ENCODE measurements around the gene SLC7A8.
"Not testable (repeated sequence)": the region's sequence is repeated elsewhere in the genome, so short reads cannot be mapped to it uniquely, and the experiment has no call there.

Gene SLC7A8

GRCh38 chr14:23183479-23183878 lies at the start of gene SLC7A8:
Gene SLC7A8, minus strand, starts transcription at chr14:23183660. Its CDS starts 746 bp downstream, at chr14:23182914.
- DNase-seq (ENCODE audit: low read depth in 2 of 2) = no peak

- DNase-seq (ENCODE audit: low read depth in 2 of 2) = not testable (repeated sequence)
Observed at GRCh38 chr14:23232241-23232808, 48.9 kb upstream of the SLC7A8 start.

- DNase-seq (ENCODE audit: low read depth in 2 of 2) = no peak
Observed at GRCh38 chr14:23228812-23229211, 45.4 kb upstream of the SLC7A8 start.

- no peak for DNase-seq (ENCODE audit: low read depth in 2 of 2)
Observed at GRCh38 chr14:23227566-23227965, 44.1 kb upstream of the SLC7A8 start.

- DNase-seq (ENCODE audit: low read depth in 2 of 2) = not testable (repeated sequence)
Observed at GRCh38 chr14:23224958-23225357, 41.5 kb upstream of the SLC7A8 start.

GRCh38 chr14:23219075-23219474 lies 35.6 kb upstream of the SLC7A8 start:
- DNase-seq (ENCODE audit: low read depth in 2 of 2) = no peak

- no peak for DNase-seq (ENCODE audit: low read depth in 2 of 2)
Observed at GRCh38 chr14:23217032-23218020, 33.9 kb upstream of the SLC7A8 start.

GRCh38 chr14:23215421-23215820 lies 32.0 kb upstream of the SLC7A8 start:
- DNase-seq (ENCODE audit: low read depth in 2 of 2) = no peak

- no peak for DNase-seq (ENCODE audit: low read depth in 2 of 2)
Observed at GRCh38 chr14:23209651-23210423, 26.4 kb upstream of the SLC7A8 start.

GRCh38 chr14:23208324-23208723 lies 24.9 kb upstream of the SLC7A8 start:
- no peak for DNase-seq (ENCODE audit: low read depth in 2 of 2)

GRCh38 chr14:23207146-23207540 lies 23.7 kb upstream of the SLC7A8 start:
- DNase-seq (ENCODE audit: low read depth in 2 of 2) = no peak

- DNase-seq (ENCODE audit: low read depth in 2 of 2) = no peak
Observed at GRCh38 chr14:23206422-23207145, 23.1 kb upstream of the SLC7A8 start.

- DNase-seq (ENCODE audit: low read depth in 2 of 2) = no peak
Observed at GRCh38 chr14:23202001-23202400, 18.5 kb upstream of the SLC7A8 start.

- DNase-seq (ENCODE audit: low read depth in 2 of 2) = not testable (repeated sequence)
Observed at GRCh38 chr14:23199141-23199540, 15.7 kb upstream of the SLC7A8 start.

- DNase-seq (ENCODE audit: low read depth in 2 of 2) = not testable (repeated sequence)
Observed at GRCh38 chr14:23196487-23196886, 13.0 kb upstream of the SLC7A8 start.

- DNase-seq (ENCODE audit: low read depth in 2 of 2) = no peak
Observed at GRCh38 chr14:23195552-23196101, 12.2 kb upstream of the SLC7A8 start.

- DNase-seq (ENCODE audit: low read depth in 2 of 2) = no peak
Observed at GRCh38 chr14:23193432-23193831, 10.0 kb upstream of the SLC7A8 start.

GRCh38 chr14:23187925-23188324 lies 4.5 kb upstream of the SLC7A8 start:
- no peak for DNase-seq (ENCODE audit: low read depth in 2 of 2)

GRCh38 chr14:23186913-23187654 lies 3.6 kb upstream of the SLC7A8 start:
- no peak for DNase-seq (ENCODE audit: low read depth in 2 of 2)

- no peak for DNase-seq (ENCODE audit: low read depth in 2 of 2)
Observed at GRCh38 chr14:23185063-23185462, 1.6 kb upstream of the SLC7A8 start.

GRCh38 chr14:23183158-23183470 lies 346 bp downstream of the SLC7A8 start:
- DNase-seq (ENCODE audit: low read depth in 2 of 2) = no peak
